Peyer's patch (tissue), 4 donors: Measurements from ENCODE around the gene FAM131A. TPM values are rescaled to one million over a fixed set of nuclear protein-coding genes. Genes with fewer than 3 reads are reported as not detected.

Source experiments
- DNase-seq, 3 donors: peaks; one replicate each; pipeline ENCODE4 v3.0.0-alpha.2; 2017 to 2019
- H3K27ac ChIP-seq, 4 donors: fragments of 200-600 bp; sonication (generic); one replicate each; pipeline ENCODE4 v1.5.1; 2016 to 2019
- H3K27me3 ChIP-seq, 2 donors: fragments of 200-600 bp; sonication (generic); one replicate each; pipeline ENCODE4 v1.5.1; 2019
- H3K36me3 ChIP-seq, 3 donors: fragments of 200-600 bp; sonication (generic); one replicate each; pipeline ENCODE4 v1.5.1; 2016 to 2019
- H3K4me1 ChIP-seq, 4 donors: fragments of 200-600 bp; sonication (generic); one replicate each; pipeline ENCODE4 v1.5.1; 2016 to 2019
- H3K4me3 ChIP-seq, 4 donors: fragments of 200-600 bp; sonication (generic); 1 replicate in 3 of 4; 2 replicates in 1 of 4; pipeline ENCODE4 v1.5.1; 2016 to 2019; ENCODE audit warnings: mild to moderate bottlenecking in 1 of 4
- H3K9me3 ChIP-seq, 4 donors: fragments of 200-600 bp; sonication (generic); one replicate each; pipeline ENCODE4 v1.5.1; 2016 to 2019; ENCODE audit warnings: mild to moderate bottlenecking in 1 of 4
- POLR2A ChIP-seq, 2 donors: fragments of 450-650 bp; IDR thresholded peaks; one replicate each; pipeline ENCODE4 v1.5.1; 2017; ENCODE audit warnings: antibody characterized with exemption in 2 of 2, mild to moderate bottlenecking in 2 of 2, moderate library complexity in 2 of 2
- total RNA-seq, 4 donors: library from RNA; depleted of rRNA; stranded (reverse); fragments of >200 nt; gene quantifications; one replicate each; pipeline ENCODE4 v1.1.0, GENCODE V29; 2016
- TF ChIP-seq, protein P1 (sequence below), 6 experiments: fragments of 450-650 bp in 4 of 6; fragments of 200-600 bp in 2 of 6; sonication (generic) in 1 of 6; IDR thresholded peaks; one replicate each; pipeline ENCODE4 v1.5.1; 2017 to 2019; ENCODE audit warnings: antibody characterized with exemption in 6 of 6, mild to moderate bottlenecking in 3 of 6, moderate library complexity in 1 of 6

Gene FAM131A
- total RNA-seq, 4 donors from 2014 or later: 5.8 to 47.9 (median 19.6) TPM

DNA sequence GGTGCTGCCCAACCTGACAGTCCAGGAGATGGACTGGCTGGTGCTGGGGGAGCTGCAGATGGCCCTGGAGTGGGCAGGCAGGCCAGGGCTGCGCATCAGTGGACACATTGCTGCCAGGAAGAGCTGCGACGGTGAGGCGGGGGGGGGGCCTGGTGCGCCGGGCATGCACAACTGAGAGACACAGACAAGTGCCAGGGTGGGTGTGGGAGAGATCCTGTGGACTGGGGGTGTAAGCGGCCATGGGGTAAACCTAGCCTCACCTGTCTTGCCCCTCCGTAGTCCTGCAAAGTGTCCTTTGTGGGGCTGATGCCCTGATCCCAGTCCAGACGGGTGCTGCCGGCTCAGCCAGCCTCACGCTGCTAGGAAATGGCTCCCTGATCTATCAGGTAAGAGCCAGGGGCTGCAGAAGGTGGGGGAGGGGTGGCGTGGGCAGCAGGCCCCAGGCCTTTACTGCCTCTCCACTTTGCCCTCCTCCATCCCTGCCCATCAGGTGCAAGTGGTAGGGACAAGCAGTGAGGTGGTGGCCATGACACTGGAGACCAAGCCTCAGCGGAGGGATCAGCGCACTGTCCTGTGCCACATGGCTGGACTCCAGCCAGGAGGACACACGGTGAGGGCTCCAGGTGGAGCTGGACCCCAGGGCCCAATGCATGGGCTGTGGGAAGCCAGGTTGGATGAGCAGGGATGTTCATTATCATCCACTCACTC, 45.8 kb downstream of the FAM131A start:
- H3K27ac ChIP-seq: no peak overlapping the region
- H3K4me1 ChIP-seq: peaks cover 0 to 12% (median 10%) of the 10 kb centered on the region in 4 donors
- TF ChIP-seq, protein P1, sequence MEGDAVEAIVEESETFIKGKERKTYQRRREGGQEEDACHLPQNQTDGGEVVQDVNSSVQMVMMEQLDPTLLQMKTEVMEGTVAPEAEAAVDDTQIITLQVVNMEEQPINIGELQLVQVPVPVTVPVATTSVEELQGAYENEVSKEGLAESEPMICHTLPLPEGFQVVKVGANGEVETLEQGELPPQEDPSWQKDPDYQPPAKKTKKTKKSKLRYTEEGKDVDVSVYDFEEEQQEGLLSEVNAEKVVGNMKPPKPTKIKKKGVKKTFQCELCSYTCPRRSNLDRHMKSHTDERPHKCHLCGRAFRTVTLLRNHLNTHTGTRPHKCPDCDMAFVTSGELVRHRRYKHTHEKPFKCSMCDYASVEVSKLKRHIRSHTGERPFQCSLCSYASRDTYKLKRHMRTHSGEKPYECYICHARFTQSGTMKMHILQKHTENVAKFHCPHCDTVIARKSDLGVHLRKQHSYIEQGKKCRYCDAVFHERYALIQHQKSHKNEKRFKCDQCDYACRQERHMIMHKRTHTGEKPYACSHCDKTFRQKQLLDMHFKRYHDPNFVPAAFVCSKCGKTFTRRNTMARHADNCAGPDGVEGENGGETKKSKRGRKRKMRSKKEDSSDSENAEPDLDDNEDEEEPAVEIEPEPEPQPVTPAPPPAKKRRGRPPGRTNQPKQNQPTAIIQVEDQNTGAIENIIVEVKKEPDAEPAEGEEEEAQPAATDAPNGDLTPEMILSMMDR (IDR thresholded peaks at IDR 0.05): no peak
- no peak for TF ChIP-seq POLR2A (IDR thresholded peaks at IDR 0.05)
- peaks cover 0 to 15% of the 10 kb centered on the region in 2 donors for H3K27me3 ChIP-seq
- no peak for DNase-seq
- H3K9me3 ChIP-seq: no peaks in the 10 kb centered on the region
- no peaks in the 10 kb centered on the region for H3K36me3 ChIP-seq
- no peak overlapping the region for H3K4me3 ChIP-seq

DNA sequence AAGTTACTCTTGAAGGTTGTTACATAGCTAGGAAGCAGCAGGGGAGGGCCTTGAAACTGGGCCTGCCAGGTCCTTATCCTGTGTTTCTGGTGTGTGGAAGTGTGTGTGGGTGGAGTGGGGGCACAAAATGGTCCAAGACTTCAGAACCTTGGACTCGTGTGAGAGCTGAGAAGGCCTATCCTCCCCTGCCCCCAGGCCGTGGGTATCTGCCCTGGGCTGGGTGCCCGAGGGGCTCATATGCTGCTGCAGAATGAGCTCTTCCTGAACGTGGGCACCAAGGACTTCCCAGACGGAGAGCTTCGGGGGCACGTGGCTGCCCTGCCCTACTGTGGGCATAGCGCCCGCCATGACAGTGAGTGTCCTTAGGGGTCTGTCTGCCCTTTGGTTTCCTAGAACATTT, 46.9 kb downstream of the FAM131A start:
- DNase-seq: no peak
- H3K9me3 ChIP-seq: no peaks in the 10 kb centered on the region
- no peaks in the 10 kb centered on the region for H3K36me3 ChIP-seq
- peaks cover 0 to 12% (median 10%) of the 10 kb centered on the region in 4 donors for H3K4me1 ChIP-seq
- TF ChIP-seq POLR2A (IDR thresholded peaks at IDR 0.05): no peak
- TF ChIP-seq, protein P1 (IDR thresholded peaks at IDR 0.05): no peak
- peaks cover 0 to 14% of the 10 kb centered on the region in 2 donors for H3K27me3 ChIP-seq
- H3K27ac ChIP-seq: no peak overlapping the region
- no peak overlapping the region for H3K4me3 ChIP-seq

DNA sequence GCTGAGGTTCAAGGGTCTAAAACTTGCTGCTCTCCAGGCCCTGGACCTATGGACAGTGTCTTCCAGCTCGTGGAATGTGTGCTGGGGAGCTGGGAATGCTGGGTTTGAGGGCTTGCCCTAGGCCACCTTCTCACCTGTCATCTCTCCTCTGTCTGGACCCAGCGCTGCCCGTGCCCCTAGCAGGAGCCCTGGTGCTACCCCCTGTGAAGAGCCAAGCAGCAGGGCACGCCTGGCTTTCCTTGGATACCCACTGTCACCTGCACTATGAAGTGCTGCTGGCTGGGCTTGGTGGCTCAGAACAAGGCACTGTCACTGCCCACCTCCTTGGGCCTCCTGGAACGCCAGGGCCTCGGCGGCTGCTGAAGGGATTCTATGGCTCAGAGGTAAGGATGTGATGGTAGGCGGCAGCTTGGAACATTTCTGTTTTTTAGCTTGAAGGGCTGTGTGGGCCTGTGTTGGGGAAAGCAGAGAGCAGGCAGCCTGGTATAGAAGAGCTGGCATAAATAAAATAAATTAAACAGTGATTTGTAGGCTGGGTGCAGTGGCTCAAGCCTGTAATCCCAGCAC, 47.5 kb downstream of the FAM131A start:
- no peak overlapping the region for H3K4me3 ChIP-seq
- H3K36me3 ChIP-seq: no peaks in the 10 kb centered on the region
- H3K27ac ChIP-seq: no peak overlapping the region
- DNase-seq: no peak
- peaks cover 0 to 9% of the 10 kb centered on the region in 2 donors for H3K27me3 ChIP-seq
- TF ChIP-seq, protein P1 (IDR thresholded peaks at IDR 0.05): no peak
- no peak for TF ChIP-seq POLR2A (IDR thresholded peaks at IDR 0.05)
- no peaks in the 10 kb centered on the region for H3K9me3 ChIP-seq
- peaks cover 0 to 12% (median 10%) of the 10 kb centered on the region in 4 donors for H3K4me1 ChIP-seq

DNA sequence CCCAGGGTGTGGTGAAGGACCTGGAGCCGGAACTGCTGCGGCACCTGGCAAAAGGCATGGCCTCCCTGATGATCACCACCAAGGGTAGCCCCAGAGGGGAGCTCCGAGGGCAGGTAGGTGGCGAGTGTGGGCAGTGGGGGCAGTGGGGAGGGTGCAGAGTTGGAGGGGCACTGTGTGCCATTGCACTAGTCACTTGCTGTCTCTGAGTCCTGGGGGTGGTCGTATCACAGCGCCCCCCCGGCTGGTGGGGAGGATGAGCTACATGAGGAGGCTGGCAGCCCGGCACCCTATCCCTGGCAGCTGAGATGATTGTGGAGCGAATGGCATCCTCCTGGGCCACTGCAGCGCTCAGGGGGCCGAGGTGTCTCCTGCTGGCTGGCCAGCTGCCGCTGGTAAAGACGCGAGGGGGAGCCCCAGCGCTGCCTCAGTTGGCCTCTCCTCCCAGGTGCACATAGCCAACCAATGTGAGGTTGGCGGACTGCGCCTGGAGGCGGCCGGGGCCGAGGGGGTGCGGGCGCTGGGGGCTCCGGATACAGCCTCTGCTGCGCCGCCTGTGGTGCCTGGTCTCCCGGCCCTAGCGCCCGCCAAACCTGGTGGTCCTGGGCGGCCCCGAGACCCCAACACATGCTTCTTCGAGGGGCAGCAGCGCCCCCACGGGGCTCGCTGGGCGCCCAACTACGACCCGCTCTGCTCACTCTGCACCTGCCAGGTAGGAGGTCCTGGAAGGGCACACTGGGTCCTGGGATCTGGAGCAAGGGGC, 48.8 kb downstream of the FAM131A start:
- H3K36me3 ChIP-seq: no peaks in the 10 kb centered on the region
- peaks cover 0 to 6% of the 10 kb centered on the region in 2 donors for H3K27me3 ChIP-seq
- no peak overlapping the region for H3K27ac ChIP-seq
- peaks cover 0 to 8% (median 3%) of the 10 kb centered on the region in 4 donors for H3K4me1 ChIP-seq
- no peak overlapping the region for H3K4me3 ChIP-seq
- no peaks in the 10 kb centered on the region for H3K9me3 ChIP-seq
- TF ChIP-seq, protein P1 (IDR thresholded peaks at IDR 0.05): no peak
- TF ChIP-seq POLR2A (IDR thresholded peaks at IDR 0.05): no peak
- no peak for DNase-seq

DNA sequence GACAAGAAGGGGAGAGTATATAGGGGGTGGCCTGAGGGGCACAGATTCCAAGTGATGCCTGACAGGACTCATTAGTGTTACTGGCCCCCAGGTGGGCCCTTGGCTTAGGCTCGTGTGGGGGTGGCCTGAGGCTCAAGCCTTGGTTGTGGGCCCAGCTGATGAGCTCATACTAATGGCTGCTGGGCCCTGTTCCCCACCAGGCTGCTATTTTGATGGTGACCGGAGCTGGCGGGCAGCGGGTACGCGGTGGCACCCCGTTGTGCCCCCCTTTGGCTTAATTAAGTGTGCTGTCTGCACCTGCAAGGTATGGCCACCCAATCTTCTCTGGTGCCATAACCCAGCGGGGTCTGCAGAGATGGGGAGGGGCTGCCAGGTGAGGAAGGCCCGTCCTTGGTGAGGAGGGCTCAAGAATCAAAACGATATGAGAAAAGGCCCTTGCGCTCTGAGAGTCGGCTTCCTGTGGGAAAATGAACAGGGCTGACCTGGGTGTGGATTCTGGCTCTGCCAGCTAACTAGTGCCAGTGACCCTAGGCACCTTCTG, 49.8 kb downstream of the FAM131A start:
- no peak overlapping the region for H3K4me3 ChIP-seq

More for the DNA sequence above, 49.8 kb downstream of the FAM131A start:
- H3K9me3 ChIP-seq: no peaks in the 10 kb centered on the region
- no peak for TF ChIP-seq POLR2A (IDR thresholded peaks at IDR 0.05)
- TF ChIP-seq, protein P1 (IDR thresholded peaks at IDR 0.05): no peak
- H3K4me1 ChIP-seq: no peaks in the 10 kb centered on the region
- H3K36me3 ChIP-seq: no peaks in the 10 kb centered on the region
- no peaks in the 10 kb centered on the region for H3K27me3 ChIP-seq
- no peak overlapping the region for H3K27ac ChIP-seq
- no peak for DNase-seq
